GM21390 (cell line): ENCODE measurements around the gene SPAG17.
A peak's percentile ranks its signal among the peaks of the same experiment; 100 is the strongest.

ENCODE experiments used
- ATAC-seq: cut with Tn5 transposase; IDR thresholded peaks from one replicate; pipeline ENCODE4 v1.9.1; 2021; ENCODE audit not compliant: unreplicated experiment

The SPAG17 gene

DNA sequence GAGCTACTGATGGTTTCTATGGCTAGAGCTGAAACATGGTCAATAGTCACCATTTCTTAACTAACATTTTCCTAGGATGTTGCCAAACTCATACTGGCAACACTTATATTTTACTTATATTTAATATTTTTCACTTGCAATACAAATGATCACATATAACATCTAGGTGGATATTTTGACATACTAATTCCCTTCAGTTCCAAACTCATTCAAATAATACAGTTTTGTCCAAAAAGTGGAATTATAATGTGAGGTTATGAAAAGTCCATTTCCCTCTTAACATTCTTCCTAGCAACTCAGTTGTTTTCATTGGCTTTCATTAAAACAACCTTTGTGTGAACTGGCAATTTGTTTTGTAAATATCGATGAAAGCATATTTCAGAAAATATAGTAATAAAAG, 16.0 kb downstream of the SPAG17 start:
- no peak for ATAC-seq

GRCh38 chr1:118160806-118161205, 24.2 kb downstream of the SPAG17 start:
- ATAC-seq, result no peak

- no peak for ATAC-seq
Measured at GRCh38 chr1:118159569-118159968, 25.5 kb downstream of the SPAG17 start.

DNA sequence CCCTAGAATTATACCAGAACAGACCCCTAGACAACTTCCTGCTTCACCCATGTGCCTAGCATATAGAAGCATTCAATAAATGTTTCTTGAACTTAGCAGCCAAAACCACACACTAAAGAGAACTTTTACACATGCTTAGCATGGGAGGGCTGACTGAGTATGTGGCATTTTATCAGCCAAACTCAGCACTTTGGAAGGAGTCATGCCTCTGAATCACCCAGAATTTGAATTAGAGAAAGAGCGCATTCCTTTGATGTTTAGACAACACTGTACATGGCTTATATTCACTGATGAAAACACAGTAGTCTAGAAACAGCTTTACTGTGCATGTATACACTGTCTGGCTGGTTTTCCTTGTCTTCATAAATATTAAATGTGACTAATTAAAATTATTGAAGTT, 26.1 kb downstream of the SPAG17 start:
- ATAC-seq, result no peak

- no peak for ATAC-seq
Measured at GRCh38 chr1:118157506-118157905, 27.5 kb downstream of the SPAG17 start.

GRCh38 chr1:118155106-118155505, 29.9 kb downstream of the SPAG17 start:
- no peak for ATAC-seq

DNA sequence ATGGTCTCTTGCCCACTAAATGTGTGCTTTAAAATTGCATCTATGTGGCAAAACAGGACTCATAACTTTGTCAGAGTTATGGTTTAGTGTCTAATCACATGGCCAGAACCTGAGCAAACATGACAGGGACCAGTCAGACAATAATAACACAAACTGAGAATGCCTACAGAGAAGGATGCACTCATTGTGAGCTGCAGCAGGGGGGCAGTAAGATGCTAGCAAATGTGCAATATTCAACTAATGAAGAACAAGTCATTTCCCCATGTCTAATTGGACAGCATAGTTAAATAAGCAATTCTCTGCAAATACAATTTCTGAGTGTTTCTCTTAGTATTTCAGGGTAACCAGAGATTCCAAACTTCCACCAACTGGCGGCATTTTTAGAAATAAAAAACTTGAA, 30.8 kb downstream of the SPAG17 start:
- ATAC-seq, result no peak

DNA sequence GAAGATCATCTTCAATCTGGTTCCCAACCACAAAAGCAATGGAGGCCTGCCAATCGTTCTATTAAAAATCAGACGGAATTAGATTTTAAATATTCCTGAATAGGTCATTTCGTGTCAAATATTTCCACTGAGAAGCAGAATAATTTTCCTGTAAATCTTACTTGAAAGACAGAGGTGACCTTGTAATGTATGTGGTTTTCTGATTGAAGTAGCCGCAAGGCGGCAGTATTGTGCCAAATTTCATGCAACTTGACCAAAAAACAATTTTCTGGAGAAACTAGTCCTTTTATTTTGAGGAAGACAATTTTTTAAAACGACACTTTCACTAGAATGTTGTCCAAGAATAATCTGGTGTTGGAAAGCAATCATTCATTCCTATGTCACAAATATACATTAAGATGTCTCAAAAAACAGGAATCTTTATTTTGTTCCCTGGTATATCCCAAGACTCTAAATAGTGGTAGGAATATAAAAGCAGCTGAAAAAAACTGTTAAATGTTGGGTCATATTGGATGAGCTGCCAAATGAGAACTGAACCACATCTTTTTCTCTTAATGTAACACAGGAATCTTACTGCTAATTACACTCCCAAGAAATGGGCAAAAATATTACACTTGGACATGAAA, 33.6 kb downstream of the SPAG17 start:
- ATAC-seq, result no peak

DNA sequence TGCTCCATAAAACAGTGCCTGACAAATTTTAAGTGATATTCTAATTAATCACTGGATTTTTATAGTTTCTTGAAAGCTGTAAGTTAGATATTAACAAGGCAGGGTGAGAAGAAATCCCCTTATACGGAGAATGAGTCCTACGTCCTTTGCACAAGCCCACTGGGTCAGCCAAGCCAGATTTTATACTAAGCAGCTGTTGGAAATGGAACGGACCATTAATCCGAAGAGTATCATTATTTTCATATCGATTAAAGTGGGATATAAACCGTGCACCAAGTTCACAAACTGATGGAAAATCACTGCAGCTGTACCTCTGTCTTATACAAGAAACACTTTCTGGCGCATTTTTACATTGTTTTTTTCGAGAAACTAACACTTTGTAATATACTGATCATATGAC, 35.2 kb downstream of the SPAG17 start:
- no peak for ATAC-seq

- ATAC-seq, result no peak
Measured at GRCh38 chr1:118148034-118148433, 37.0 kb downstream of the SPAG17 start.

DNA sequence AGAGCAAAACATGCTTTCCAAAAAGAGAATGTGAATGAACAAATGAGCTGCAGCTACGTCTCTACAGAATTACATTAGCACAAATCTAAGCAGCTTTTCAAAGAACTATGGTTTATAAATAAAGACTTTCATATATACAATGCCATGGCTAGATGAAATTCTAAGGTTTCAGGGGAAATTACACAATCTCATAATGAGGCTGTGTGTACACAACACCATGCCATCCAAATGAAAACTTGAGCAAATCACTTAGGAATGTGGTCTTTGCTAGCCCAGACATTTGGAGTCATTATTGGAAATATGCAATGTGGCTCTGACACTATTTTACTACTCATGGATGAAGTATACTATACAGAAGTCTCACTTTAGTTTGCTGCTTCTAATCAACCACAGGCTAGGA, 37.5 kb downstream of the SPAG17 start:
- no peak for ATAC-seq

- no peak for ATAC-seq
Measured at GRCh38 chr1:118145721-118146120, 39.3 kb downstream of the SPAG17 start.

- ATAC-seq, result no peak
Measured at GRCh38 chr1:118144684-118145083, 40.3 kb downstream of the SPAG17 start.

DNA sequence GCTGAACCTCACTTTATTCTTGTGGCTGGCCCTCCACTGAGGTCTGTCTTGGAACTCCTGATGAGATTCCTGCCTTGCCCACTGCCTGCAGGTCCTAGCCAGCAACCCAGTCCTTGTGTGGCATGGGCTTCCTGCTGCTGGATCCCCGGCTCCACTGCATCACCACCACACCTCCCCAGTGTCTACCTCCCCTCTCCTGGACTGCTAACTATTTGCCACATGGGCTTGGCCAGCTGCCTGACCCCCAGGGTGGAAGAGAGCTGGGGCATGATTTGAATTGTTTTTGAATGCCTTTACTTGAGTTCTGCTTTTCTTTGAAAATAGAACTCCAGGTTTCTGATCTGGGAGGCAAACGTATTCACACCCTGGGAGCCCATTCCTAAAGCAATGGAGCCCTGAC, 41.2 kb downstream of the SPAG17 start:
- no peak for ATAC-seq

DNA sequence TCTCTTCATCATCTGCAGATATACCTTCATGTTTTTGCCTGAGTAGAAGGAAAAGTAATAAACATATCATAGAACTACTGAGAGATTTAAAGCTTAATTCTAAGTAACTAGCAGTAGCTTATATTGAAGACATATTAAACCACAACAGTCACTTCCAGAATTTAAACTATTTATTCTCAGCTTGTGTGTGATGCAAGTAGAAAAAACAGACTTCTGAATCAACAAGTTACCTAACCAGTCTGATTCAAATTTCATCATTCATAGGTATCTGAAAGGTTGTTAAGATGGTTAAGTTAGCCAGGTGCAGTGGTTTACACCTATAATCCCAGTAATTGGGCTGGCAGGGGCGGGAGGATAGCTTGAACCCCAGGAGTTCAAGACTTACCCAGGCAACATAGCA, 41.9 kb downstream of the SPAG17 start:
- ATAC-seq, result no peak

DNA sequence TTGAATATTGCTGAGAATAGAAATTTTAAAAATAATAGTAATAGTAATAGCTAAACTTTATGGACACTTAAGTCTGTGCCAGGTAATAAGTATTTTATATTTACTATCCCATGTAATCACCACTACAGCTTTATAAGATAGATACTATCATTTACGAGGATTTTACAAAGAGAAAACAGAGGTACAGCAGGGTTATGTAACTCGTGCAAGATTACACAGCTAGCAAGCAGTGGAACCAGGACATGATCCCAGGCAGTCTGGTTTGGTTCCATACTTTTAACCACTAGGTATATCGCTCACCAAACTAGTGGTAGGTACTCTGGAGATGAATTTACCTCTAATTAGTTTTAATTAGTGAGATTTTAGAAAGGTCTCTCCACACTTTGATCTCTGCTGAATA, 42.5 kb downstream of the SPAG17 start:
- ATAC-seq, result no peak

GRCh38 chr1:118137900-118138299, 47.1 kb downstream of the SPAG17 start:
- no peak for ATAC-seq

DNA sequence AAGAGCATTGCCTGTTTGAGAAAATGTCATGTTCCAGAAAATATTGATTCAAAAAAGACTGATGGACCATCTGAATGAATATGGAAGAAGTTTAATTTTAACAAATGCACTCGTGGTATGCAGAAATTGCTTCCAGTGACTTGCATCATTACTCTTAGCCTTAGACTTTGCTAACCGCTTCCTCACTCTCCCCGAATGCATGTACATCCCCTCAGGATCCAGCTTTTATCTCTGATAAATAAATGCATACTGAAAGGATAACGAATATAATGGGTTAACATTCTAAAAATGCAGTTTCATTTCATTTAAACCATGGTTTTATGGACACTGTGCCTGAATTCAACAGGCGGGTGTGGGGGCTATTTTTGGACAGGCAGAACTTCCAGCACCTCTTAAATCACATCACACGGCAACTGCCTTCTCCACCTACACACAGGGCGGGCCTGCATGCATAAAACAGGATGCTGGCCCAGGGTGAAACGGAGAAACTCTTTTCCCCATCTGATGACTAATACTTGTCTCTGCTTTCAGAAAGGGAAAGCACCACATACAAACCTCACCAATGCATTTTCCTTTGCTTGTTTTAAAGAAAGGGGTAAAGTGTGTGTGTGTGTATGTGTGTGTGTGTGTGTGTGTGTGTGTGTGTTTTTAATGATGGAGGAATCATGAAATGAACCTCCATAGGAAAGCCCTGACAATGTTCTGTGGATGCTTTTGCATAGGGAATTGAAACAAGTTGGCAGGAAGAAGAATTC, 48.7 kb downstream of the SPAG17 start:
- peak; percentile 100 for ATAC-seq

DNA sequence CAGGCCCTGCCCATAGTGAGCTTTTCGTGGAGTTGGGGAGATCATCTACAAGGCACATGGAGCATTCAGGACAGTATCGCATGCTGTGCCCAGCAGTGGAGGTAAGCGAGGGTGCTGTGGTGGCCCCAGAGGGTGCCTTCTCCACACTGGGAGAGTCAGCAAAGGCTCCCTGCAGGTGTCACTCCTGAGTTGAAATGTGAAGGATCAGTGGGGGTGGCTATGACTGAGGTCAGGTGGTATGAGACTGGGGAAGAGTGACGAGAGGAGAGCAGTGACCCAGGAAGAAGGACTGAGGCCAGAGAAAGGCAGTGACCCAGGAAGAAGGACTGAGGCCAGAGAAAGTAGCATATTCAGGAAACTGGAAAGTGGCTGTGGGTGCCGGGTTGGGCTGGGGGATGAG, 53.0 kb downstream of the SPAG17 start:
- no peak for ATAC-seq

DNA sequence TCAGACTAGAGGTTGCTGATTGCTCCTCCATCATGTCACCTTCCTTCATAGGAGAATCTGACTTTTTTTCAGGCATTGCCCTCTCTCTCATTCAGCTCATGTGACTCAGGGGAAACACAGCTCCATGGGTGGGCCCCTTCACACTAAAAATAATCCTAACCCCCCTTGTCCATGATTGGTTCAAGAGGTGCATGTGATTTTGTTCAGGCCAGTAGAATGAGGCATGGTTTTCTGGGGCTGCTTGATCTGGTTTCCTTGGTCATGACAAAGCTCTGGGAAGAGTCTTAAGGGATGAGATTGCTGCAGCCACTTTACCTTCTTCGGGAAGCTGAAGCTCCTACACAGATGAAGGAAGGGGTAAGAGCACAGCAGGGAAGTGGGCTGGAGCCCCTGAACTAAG, 56.3 kb downstream of the SPAG17 start:
- ATAC-seq, result no peak

GRCh38 chr1:118124064-118124463, 61.0 kb downstream of the SPAG17 start:
- no peak for ATAC-seq

DNA sequence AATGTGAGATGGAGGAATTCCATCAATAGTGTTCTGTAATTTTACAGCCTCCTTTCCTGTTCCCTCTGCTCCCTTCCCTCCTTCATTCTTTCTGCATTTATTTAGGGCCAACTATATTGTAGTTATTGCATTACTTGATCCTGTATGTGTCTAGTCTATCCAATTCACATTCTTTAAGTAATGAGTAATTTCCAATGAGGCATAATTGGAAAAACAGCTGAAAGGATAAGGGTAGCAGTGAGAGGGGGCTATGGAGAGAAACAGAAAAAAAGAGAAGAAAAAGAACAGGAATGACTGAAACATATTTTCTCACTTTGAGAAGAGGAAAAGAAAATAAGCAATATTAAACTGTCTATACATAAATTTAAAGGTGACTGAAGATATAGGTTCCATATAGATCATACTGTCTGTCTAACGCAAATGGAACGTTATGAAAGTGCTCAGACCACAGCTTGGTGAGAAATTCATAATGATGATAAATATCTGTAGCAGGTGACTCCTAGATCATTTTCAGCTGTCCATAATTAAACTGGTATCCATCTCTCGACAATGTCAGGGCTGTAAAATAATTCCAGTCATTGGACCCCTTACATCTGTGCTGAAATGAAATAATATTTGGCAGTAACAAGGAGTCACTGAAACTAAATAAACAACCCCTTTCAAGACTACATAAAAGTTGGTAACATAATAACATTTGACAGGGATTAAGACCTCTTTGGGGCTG, 61.8 kb downstream of the SPAG17 start:
- ATAC-seq, result no peak
